Muscle of leg (tissue), 11 donors: Measurements from ENCODE around the gene C22orf42. TPM values are rescaled to one million over a fixed set of nuclear protein-coding genes. Genes with fewer than 3 reads are reported as not detected.
A peak's percentile ranks its signal among the peaks of the same experiment; 100 is the strongest.
"Not testable (repeated sequence)": the region's sequence is repeated elsewhere in the genome, so short reads cannot be mapped to it uniquely, and the experiment has no call there.

ENCODE experiments used
- DNase-seq: peaks from one replicate; pipeline ENCODE4 v3.0.0; 2013
- H3K27ac ChIP-seq: one replicate; pipeline ENCODE4 v1.5.1; 2013; ENCODE audit warnings: mild to moderate bottlenecking, low read length, control low read depth
- H3K27me3 ChIP-seq: one replicate; pipeline ENCODE4 v1.6.1; 2013; ENCODE audit warnings: low read length; ENCODE audit not compliant: control insufficient read depth, insufficient read depth
- H3K36me3 ChIP-seq: one replicate; pipeline ENCODE4 v1.6.1; 2013; ENCODE audit warnings: low read length; ENCODE audit not compliant: control insufficient read depth, insufficient read depth
- H3K4me1 ChIP-seq: one replicate; pipeline ENCODE4 v1.6.1; 2013; ENCODE audit warnings: low read length; ENCODE audit not compliant: control insufficient read depth, insufficient read depth
- H3K4me3 ChIP-seq: one replicate; pipeline ENCODE4 v1.5.1; 2013; ENCODE audit warnings: low read length, control low read depth
- H3K9me3 ChIP-seq: replicated peaks from 2 replicates; pipeline ENCODE4 v1.6.1; 2013; ENCODE audit warnings: low read depth, low read length; ENCODE audit not compliant: control insufficient read depth
- WGBS: methylation state at CpG from one replicate; pipeline ENCODE4 v1.1.5; 2013; ENCODE audit warnings: missing lambda C conversion rate; ENCODE audit not compliant: insufficient coverage; 5-methylcytosine and 5-hydroxymethylcytosine counted together
- polyA plus RNA-seq, 8 donors: library from polyadenylated mRNA; unstranded; fragments of 120-200 nt; gene quantifications; one replicate each; pipeline versions ENCODE4 v1.2.1 to v1.2.3, GENCODE V29; 2013; ENCODE audit warnings: inconsistent platforms in 1 of 8, low replicate concordance in 1 of 8; ENCODE audit not compliant: insufficient read length in 8 of 8, insufficient read depth in 1 of 8
- total RNA-seq: library from RNA; stranded (reverse); fragments of 120-200 nt; gene quantifications from one replicate; pipeline ENCODE4 v1.2.4, GENCODE V29; 2013

C22orf42 gene
- total and polyA plus RNA-seq, 9 donors: not detected

GRCh38 chr22:32185821-32186220, 26.7 kb upstream of the C22orf42 start:
- H3K9me3 ChIP-seq: no peaks in the 10 kb centered on the region
- no peaks in the 10 kb centered on the region for H3K36me3 ChIP-seq
- no peak overlapping the region for H3K27ac ChIP-seq
- 100% methylated on average over 3 of the region's 3 CpGs for WGBS
- no peaks in the 10 kb centered on the region for H3K4me1 ChIP-seq
- DNase-seq: no peak
- H3K4me3 ChIP-seq: no peak overlapping the region
- no peaks in the 10 kb centered on the region for H3K27me3 ChIP-seq

GRCh38 chr22:32183625-32184024, 24.5 kb upstream of the C22orf42 start:
- no CpG with 5 or more reads among the region's 3 CpGs for WGBS
- H3K4me1 ChIP-seq: no peaks in the 10 kb centered on the region
- H3K9me3 ChIP-seq: no peaks in the 10 kb centered on the region
- no peaks in the 10 kb centered on the region for H3K36me3 ChIP-seq
- no peak overlapping the region for H3K27ac ChIP-seq
- DNase-seq: no peak
- peaks cover 1% of the 10 kb centered on the region for H3K27me3 ChIP-seq
- no peak overlapping the region for H3K4me3 ChIP-seq

DNA sequence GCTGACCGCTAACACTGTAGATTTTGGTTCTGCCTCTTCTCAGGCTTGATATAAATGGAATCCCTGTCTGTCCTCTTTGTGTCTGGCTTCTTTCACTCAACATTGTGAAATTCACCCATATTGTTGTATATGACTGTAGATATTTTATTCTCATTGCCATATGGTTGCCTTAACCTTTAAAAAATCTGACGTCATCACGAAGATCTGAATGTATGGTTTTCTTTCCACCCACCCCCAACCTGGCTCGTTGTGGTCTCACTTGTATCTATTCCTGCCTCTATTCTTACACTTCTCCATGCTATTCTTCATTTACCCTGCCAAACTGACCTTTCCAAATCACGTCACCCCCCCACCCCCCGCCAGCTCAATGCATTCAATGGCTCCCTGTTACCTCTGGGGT, 21.9 kb upstream of the C22orf42 start:
- Histone ChIP-seq H3K9me3 (no peaks in the 10 kb centered on the region), H3K4me1 (no peaks in the 10 kb centered on the region), H3K36me3 (no peaks in the 10 kb centered on the region), H3K27me3 (peaks cover 20% of the 10 kb centered on the region), H3K4me3 (no peak overlapping the region), H3K27ac (no peak overlapping the region)
- DNase-seq: no peak
- WGBS: 90% methylated on average over 5 of the region's 6 CpGs

DNA sequence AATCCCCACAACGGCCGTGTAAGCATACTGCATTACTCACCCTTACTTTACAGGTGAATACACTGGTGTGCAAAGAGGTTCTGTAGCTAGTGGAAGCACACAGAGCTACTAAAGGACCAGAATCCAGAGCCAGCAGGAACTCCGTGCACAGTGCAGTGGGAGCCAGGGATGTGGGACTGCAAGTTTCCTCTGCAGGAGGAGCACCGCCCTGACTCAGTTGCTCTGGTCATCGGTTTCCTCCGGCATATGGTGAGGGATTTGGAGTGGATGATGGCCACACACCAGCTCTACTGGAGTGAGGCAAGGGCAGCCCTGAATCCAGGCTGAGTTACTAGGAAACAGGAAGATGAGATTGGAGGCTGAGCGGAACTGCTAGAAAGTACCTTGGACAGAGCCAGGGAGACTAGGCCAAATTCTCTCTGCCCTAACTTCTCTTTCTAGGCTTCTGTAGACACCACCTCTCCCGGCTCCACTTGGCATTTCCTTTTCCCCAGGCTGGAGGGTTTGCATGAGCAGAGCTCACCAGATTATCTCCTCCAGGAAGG, 18.2 kb upstream of the C22orf42 start:
- DNase-seq: no peak
- Histone ChIP-seq H3K4me3 (no peak overlapping the region), H3K36me3 (no peaks in the 10 kb centered on the region), H3K4me1 (no peaks in the 10 kb centered on the region), H3K27ac (no peak overlapping the region), H3K9me3 (no peaks in the 10 kb centered on the region), H3K27me3 (peaks cover 41% of the 10 kb centered on the region)
- WGBS: 96% methylated on average over 4 of the region's 8 CpGs

GRCh38 chr22:32175683-32176644, 16.9 kb upstream of the C22orf42 start:
- WGBS: 3% methylated on average over 60 of the region's 73 CpGs
- H3K4me1 ChIP-seq: no peaks in the 10 kb centered on the region
- H3K27me3 ChIP-seq: peaks cover 41% of the 10 kb centered on the region
- H3K4me3 ChIP-seq: no peak overlapping the region
- H3K27ac ChIP-seq: no peak overlapping the region
- H3K36me3 ChIP-seq: no peaks in the 10 kb centered on the region
- no peak for DNase-seq
- no peaks in the 10 kb centered on the region for H3K9me3 ChIP-seq

- H3K9me3 ChIP-seq: no peaks in the 10 kb centered on the region
- no peak overlapping the region for H3K27ac ChIP-seq
- WGBS: 72% methylated on average over 11 of the region's 11 CpGs
- no peak overlapping the region for H3K4me3 ChIP-seq
- H3K36me3 ChIP-seq: no peaks in the 10 kb centered on the region
- H3K4me1 ChIP-seq: no peaks in the 10 kb centered on the region
- DNase-seq: no peak
- peaks cover 41% of the 10 kb centered on the region for H3K27me3 ChIP-seq
Observed at GRCh38 chr22:32175115-32175514, 16.0 kb upstream of the C22orf42 start.

GRCh38 chr22:32165681-32166080, 6.6 kb upstream of the C22orf42 start:
- H3K36me3 ChIP-seq: no peaks in the 10 kb centered on the region
- no peaks in the 10 kb centered on the region for H3K4me1 ChIP-seq
- no peaks in the 10 kb centered on the region for H3K9me3 ChIP-seq
- peaks cover 2% of the 10 kb centered on the region for H3K27me3 ChIP-seq
- 75% methylated on average over 1 of the region's 6 CpGs for WGBS
- H3K27ac ChIP-seq: no peak overlapping the region
- no peak for DNase-seq
- H3K4me3 ChIP-seq: no peak overlapping the region

DNA sequence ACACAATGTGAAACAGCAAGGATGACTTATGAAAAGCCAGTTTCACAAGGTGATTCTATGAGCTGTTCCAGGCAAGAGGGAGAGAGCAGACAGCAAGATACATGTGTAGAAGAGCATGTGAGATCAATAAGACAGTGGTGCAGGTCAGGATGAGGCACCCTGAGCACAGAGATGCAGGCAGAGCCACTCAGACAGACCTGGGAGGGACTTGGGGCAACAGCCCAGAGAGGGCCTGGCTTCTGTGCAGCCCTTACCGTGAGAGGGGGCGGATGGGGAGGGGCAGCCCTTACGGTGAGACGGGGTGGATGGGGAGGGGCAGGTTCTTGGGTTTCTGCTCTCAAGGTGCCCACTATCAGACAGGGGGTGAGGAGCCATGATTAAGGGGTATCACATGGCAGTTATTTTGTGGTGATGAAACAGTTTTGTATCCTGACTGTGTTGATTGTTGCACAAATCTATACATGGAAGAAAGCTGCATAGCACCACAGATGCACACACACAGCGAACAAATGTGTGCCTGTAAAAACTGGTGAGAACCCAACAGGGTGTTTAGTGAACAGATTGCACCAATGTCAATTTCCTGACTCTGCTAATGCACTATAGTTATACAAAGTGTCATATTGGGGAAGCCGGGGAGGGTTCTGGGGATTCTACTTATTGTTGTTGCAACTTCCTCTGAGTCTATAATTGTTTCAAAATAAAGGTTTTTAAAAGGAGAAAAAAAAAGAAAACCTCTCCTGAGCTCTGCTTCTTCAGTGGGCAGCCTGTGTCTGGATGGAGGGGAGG, 5.2 kb upstream of the C22orf42 start:
- peak; percentile 3 for DNase-seq
- no peak overlapping the region for H3K27ac ChIP-seq
- H3K27me3 ChIP-seq: peaks cover 2% of the 10 kb centered on the region
- H3K36me3 ChIP-seq: no peaks in the 10 kb centered on the region
- WGBS: 24% methylated on average over 4 of the region's 6 CpGs
- H3K4me3 ChIP-seq: no peak overlapping the region
- H3K9me3 ChIP-seq: no peaks in the 10 kb centered on the region
- H3K4me1 ChIP-seq: no peaks in the 10 kb centered on the region

DNA sequence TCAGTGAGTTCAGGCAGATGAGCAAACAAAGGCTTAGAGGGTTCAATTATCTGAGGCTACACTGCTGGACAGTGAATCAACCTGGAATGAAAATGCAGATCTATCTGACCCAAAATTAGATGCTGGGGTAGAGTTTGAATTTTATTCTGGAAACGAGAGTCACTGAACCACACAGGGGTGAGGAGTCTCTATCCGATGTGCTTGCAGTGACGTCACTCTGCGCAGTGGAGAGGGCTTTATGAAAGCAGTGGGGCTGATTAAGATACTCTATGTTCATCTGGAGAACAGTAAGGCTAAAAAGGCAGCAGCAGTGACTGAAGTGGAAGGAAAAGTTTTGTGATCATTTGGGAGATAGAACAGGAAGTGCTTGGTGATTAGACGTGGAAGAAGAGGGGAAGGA, 1.3 kb upstream of the C22orf42 start:
- H3K27ac ChIP-seq, H3K4me3 ChIP-seq, H3K4me1 ChIP-seq, DNase-seq, H3K9me3 ChIP-seq, H3K36me3 ChIP-seq, H3K27me3 ChIP-seq: not testable (repeated sequence)
- WGBS: 100% methylated on average over 3 of the region's 5 CpGs

DNA sequence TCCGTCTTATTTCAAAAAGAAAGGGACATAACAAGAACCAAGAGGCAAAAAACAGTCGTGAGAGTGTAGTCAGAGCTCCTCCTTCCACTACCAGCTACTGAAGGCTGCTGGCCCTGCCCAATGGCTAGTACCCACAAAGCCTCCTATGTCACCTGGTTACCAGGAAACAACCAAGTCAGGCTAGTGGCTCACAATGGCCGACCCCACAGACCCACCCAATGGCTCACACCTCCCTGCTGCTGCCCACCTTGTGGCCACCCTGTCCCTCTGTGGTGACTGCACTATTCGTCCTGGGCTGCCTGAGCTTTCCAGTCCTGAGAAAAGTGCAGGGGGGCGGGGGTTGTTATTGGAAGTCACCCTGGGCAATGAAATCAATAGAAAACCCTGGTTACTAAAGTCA, 1.5 kb downstream of the C22orf42 start:
- not testable (repeated sequence) for H3K27ac ChIP-seq, H3K9me3 ChIP-seq, H3K4me1 ChIP-seq, H3K4me3 ChIP-seq, H3K27me3 ChIP-seq, DNase-seq, H3K36me3 ChIP-seq
- WGBS: no CpG with 5 or more reads among the region's 5 CpGs
